ENCODE data around the gene TFPT. TPM values are rescaled to one million over a fixed set of nuclear protein-coding genes. Genes with fewer than 3 reads are reported as not detected.

TFPT gene
- 32.0 and 38.2 TPM in 2 replicates for total RNA-seq

- intact Hi-C loops (cut with micrococcal nuclease), result loop anchor here (1.0 to 2.0 kb wide), 6 partner anchors 13 to 247 kb away; partner anchors contain the start of genes CNOT3, LENG1, MBOAT7 and NDUFA3
Observed at GRCh38 chr19:54115109-54116063, at the start of gene TFPT, which contains the start of gene PRPF31. TSS of gene TFPT (minus strand) at chr19:54115657. CDS start at chr19:54115269, 388 bp downstream. TSS of gene PRPF31 (plus strand) at chr19:54115754. CDS start at chr19:54118279, 2,525 bp downstream.

- intact Hi-C loops (cut with micrococcal nuclease), result no loop called here
Observed at GRCh38 chr19:54165222-54165621, 49.8 kb upstream of the TFPT start.

GRCh38 chr19:54164369-54165068 is 49.1 kb upstream of the TFPT start:
- intact Hi-C loops (cut with micrococcal nuclease), result loop anchor here (5.0 kb wide), 1 partner anchor 298 kb away; the partner anchor contains the start of gene LENG9

GRCh38 chr19:54162884-54163283 is 47.4 kb upstream of the TFPT start:
- intact Hi-C loops (cut with micrococcal nuclease), result loop anchor here (1.0 to 5.0 kb wide), 2 partner anchors 27 to 299 kb away; partner anchors contain the start of gene LENG9

GRCh38 chr19:54162241-54162805 is 46.9 kb upstream of the TFPT start:
- intact Hi-C loops (cut with micrococcal nuclease), result loop anchor here (1.0 to 5.0 kb wide), 2 partner anchors 28 to 300 kb away; partner anchors contain the start of gene LENG9

GRCh38 chr19:54160854-54161253 is 45.4 kb upstream of the TFPT start:
- intact Hi-C loops (cut with micrococcal nuclease), result loop anchor here (5.0 kb wide), 1 partner anchor 301 kb away; the partner anchor contains the start of gene LENG9

- intact Hi-C loops (cut with micrococcal nuclease), result loop anchor here (5.0 kb wide), 1 partner anchor 302 kb away; the partner anchor contains the start of gene LENG9
Observed at GRCh38 chr19:54160182-54160811, 44.8 kb upstream of the TFPT start.

- intact Hi-C loops (cut with micrococcal nuclease), result loop anchor here (1.0 to 5.0 kb wide), 7 partner anchors 22 to 303 kb away; partner anchors contain the start of genes CNOT3, LENG8, LENG9 and MBOAT7
Observed at GRCh38 chr19:54159352-54160181, 44.1 kb upstream of the TFPT start, which contains the start of gene LENG1. TSS of gene LENG1 (minus strand) at chr19:54159721. CDS start at chr19:54159695, 26 bp downstream.

- intact Hi-C loops (cut with micrococcal nuclease), result loop anchor here (1.0 to 2.0 kb wide), 6 partner anchors 22 to 290 kb away; partner anchors contain the start of genes CNOT3, LENG8, MBOAT7 and NDUFA3
Observed at GRCh38 chr19:54158812-54159351, 43.4 kb upstream of the TFPT start.

- intact Hi-C loops (cut with micrococcal nuclease), result no loop called here
Observed at GRCh38 chr19:54156953-54157352, 41.5 kb upstream of the TFPT start.

GRCh38 chr19:54156490-54156889 is 41.0 kb upstream of the TFPT start:
- intact Hi-C loops (cut with micrococcal nuclease), result no loop called here

- intact Hi-C loops (cut with micrococcal nuclease), result no loop called here
Observed at GRCh38 chr19:54155694-54156093, 40.2 kb upstream of the TFPT start.

GRCh38 chr19:54154603-54155345 is 39.3 kb upstream of the TFPT start:
- intact Hi-C loops (cut with micrococcal nuclease), result no loop called here

- intact Hi-C loops (cut with micrococcal nuclease), result no loop called here
Observed at GRCh38 chr19:54153731-54154326, 38.4 kb upstream of the TFPT start.

- intact Hi-C loops (cut with micrococcal nuclease), result no loop called here
Observed at GRCh38 chr19:54152878-54153524, 37.5 kb upstream of the TFPT start.

- intact Hi-C loops (cut with micrococcal nuclease), result no loop called here
Observed at GRCh38 chr19:54152267-54152666, 36.8 kb upstream of the TFPT start.

GRCh38 chr19:54151362-54152035 is 36.0 kb upstream of the TFPT start:
- intact Hi-C loops (cut with micrococcal nuclease), result no loop called here
